Left renal pelvis (tissue), 4 donors: ENCODE measurements around the gene MMP7. TPM values are rescaled to one million over a fixed set of nuclear protein-coding genes. Genes with fewer than 3 reads are reported as not detected.

Experiments used
- DNase-seq, 4 donors: peaks; one replicate each; pipeline ENCODE4 v3.0.0-alpha.2; 2013; ENCODE audit warnings: low read depth in 4 of 4, low spot score in 3 of 4
- polyA plus RNA-seq, 4 donors: library from polyadenylated mRNA; unstranded; fragments of 120-200 nt; gene quantifications; one replicate each; pipeline ENCODE4 v1.2.1, GENCODE V29; 2013; ENCODE audit not compliant: insufficient read length in 4 of 4

The MMP7 gene
- polyA plus RNA-seq = 10 to 100 TPM in 3 of 4 donors, under 1 TPM in 1; 0.50 to 31.0 (median 25.4) TPM

GRCh38 chr11:102530558-102530957 lies at the start of gene MMP7:
Gene MMP7, minus strand, starts transcription at chr11:102530747. Its CDS starts 47 bp downstream, at chr11:102530700.
- DNase-seq = no peak

GRCh38 chr11:102577723-102578122 lies 47.2 kb upstream of the MMP7 start:
- DNase-seq = no peak

GRCh38 chr11:102577182-102577581 lies 46.6 kb upstream of the MMP7 start:
- DNase-seq = no peak

- DNase-seq = no peak
Measured at GRCh38 chr11:102576350-102576749, 45.8 kb upstream of the MMP7 start.

DNA sequence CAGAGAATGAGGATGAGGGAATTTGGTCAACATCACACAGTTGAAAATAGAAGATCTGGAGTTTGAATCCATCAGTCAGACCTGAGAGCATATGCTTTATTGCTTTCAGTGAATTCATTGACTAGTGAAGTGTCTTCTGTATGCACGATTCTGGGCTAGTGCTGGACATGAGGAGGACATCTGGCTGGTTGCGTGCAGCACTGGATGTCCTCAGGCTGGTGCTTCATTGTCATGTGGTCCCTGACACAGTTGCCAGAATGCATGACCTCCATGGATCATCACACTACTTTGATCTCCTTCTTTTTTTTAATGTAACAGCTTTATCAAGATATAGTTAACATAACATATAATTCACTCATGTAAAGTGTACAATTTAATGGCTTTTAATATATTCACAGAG lies 44.5 kb upstream of the MMP7 start:
- no peak for DNase-seq

GRCh38 chr11:102573851-102574250 lies 43.3 kb upstream of the MMP7 start:
- no peak for DNase-seq

GRCh38 chr11:102572554-102573220 lies 42.1 kb upstream of the MMP7 start:
- no peak for DNase-seq

GRCh38 chr11:102568851-102569250 lies 38.3 kb upstream of the MMP7 start:
- DNase-seq = no peak

DNA sequence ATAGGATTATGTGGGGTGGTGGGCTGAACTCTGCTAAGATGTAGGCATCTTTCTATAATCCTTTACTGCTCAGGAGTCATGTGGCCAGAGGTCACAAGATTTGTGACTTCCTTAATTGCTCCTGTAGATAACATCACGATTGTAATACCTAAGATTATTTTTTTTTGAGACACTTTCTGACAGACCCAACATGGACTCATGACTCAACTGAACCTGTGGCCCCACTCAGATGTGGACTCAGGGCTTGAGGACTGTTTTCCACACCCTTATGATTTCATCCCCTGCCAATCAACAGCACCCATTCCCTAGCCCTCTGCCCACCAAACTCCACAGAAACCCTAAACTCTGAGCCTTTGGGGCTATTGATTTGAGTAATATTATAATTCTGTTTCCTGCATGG lies 35.6 kb upstream of the MMP7 start:
- no peak for DNase-seq

DNA sequence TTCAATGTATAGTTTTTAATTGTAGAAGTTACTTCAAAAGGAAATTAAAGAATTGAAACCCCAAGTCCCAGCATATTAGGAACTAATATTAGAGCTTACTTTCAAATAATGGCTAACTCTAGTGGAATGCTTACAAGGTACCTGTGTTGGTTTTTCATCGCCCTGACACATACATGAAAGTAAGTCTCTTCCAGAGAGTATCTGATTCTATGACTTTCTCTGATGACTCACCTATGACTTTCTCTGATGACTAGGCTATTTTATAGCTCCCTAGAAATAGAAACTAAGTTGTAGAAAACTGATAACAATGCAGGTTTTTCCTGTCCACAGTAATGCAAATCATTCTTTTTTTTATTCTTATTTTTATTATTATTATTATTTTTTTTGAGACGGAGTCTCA lies 33.6 kb upstream of the MMP7 start:
- DNase-seq = no peak

DNA sequence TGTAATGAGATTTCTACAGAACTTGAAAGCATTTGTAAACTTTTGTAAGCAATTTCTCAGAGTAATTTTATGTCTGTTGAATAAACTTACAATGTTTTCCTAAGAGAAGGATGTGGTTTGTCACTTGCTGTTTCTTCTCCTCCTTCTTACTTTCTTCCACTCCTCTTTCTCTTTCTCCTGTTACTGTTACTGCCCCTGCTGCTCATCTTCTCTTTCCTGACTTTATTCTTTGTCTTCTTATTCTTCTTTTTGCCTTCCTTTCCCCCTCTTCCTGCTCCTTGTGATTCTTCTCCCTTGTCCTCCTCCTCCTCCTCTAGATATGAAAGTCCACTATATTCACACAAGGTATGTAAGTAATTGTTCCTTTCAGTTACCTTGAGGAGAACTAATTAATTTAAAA lies 31.1 kb upstream of the MMP7 start:
- DNase-seq = no peak

- no peak for DNase-seq
Measured at GRCh38 chr11:102560555-102561011, 30.0 kb upstream of the MMP7 start.

DNA sequence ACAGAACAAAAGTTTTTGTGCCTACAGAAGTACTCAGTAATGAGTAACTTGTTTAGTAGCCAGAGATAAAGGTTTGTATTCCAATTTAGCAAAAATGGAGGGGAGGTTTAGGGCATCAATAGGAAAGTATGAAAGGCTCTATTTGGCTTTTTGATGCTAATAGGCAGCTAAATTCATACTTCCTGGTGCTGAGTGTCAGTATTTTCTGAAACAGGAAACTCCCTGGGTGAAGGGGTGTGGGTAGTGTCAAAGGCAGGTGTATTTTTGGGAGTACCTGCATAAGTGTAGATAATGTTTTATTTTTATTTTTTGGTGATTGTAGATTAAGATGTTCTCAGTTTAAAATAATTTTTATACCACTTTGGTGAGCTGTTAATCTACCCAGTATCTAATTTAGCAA lies 29.3 kb upstream of the MMP7 start:
- no peak for DNase-seq

GRCh38 chr11:102555091-102555490 lies 24.5 kb upstream of the MMP7 start:
- DNase-seq = no peak

DNA sequence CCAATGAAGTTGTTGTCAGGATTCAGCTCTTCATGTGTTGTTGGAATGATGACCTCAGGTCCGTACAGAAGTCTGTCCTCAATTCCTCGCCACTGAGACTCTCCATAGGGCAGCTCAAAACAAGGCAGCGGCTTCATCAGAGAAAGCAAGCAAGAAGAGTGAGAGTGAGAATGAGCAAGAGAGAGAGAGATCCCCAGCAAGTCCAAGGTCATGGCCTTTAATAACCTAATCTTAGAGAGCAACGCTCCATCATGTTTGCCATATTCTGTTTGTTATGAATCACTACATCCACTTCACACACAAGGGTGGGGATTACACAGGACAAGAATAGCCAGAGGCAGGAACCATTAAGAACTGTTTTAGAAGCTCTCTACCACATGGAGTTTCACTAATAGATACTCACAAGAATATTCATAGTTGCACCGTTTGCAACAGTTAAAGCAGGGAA lies 23.3 kb upstream of the MMP7 start:
- no peak for DNase-seq

DNA sequence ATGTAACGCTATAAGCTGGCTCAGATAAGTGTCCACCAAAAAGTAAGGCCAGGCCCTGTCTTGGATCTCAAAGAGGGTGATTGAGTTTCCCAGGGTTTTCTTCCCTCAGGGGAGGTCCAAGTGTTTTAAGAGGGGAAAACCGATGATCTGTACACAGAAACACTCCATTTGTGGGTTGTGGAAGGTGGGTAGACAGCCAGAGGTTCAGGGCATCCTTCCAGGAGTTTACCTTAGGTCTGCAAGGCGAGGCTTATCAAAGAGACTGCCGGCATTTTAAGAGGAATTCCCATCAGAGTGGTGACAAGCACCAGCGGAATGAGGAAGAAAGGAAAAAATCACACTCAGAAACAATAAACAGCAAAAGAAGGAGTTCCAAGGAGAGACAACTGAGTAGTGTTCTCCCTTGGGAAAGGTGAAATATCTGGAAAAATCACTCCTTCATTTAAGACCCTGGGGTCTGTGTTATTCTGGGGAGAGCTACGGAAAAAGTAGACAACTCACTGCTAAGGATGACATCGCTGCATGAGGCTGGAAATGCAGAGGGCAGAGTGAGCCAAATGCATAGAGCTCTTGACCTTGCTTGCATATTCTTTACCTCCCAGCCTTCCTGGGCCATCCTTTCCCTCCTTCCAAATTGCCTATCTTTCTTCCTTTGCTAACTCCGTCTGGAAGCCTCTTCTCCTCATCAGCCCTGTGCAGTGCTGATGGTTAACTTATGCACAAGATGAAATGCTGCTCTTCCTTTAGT lies 22.1 kb upstream of the MMP7 start:
- DNase-seq = no peak

- no peak for DNase-seq
Measured at GRCh38 chr11:102552020-102552419, 21.5 kb upstream of the MMP7 start.

DNA sequence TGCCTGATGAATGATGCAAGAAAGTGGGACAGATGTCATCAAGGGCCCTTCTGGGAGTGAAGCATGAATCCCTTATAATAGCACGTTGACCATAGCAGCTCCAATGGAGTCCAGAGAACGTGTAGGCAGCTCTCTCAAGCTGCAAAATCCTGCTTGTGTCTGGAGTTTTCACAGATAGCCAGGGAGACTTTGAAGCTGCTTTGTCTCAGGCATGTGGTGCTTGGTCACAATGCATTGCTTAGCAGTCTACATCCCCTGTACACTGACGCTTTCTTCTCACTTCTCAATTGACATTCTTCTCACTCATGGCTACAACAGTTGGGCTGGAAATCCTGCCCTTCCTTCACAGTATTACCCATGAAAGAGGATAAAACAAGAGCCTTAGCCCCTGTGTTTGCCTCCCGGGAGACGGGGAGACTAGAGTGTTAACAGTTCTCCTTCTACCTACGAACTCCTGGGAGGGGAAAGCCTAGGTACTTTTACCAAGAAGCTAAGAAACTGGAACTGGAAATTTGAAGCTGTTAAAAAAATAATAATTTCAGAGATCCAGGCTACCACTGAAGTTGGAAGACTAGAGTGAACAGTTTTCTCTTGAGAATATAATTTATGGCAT lies 20.7 kb upstream of the MMP7 start:
- DNase-seq = no peak

DNA sequence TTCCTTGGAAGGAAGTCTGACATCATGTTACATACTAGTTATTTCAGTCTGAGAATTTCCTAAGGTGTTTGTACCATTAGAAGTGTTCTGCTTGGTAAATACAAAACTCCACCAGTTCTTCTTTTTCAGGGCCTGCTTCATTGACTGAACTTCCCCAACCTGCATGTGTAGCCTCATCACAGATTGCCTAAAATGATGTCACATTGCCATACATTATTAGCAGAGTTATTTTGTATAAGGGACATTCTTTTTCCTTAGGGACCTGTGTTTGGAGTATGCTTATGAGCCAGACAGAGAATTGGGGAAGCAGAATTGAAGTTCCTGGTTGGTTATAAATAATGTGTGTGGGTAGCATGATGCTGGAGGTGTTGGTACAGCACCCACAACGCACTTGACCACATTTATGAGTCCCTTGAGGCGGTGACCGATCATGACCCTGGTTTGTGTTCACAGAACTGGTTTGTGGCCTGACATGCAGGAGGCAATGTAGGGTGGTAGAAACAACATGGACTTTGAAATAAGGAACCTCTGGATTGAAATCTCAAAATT lies 16.4 kb upstream of the MMP7 start:
- DNase-seq = no peak

- no peak for DNase-seq
Measured at GRCh38 chr11:102546427-102546826, 15.9 kb upstream of the MMP7 start.

DNA sequence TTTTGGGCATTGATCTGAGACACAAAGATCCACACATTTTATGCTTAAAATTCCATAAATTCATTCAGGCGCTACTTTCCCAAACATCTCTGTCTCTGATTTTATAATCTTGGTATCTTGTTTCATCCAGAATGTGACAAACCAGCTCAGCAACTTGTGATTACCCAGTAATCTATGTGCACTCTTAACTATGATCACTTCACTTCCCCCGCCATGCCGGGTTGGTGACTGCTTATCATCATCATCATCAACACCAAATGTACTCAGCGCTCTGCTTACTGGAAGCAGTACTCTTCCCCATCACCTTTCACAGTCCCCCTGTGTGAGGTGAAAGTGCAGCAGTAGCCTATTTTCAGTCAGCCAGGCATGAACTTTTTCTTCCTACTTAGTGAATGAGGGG lies 15.2 kb upstream of the MMP7 start:
- no peak for DNase-seq
